ENCODE measurements around the gene TBX19.

DNA sequence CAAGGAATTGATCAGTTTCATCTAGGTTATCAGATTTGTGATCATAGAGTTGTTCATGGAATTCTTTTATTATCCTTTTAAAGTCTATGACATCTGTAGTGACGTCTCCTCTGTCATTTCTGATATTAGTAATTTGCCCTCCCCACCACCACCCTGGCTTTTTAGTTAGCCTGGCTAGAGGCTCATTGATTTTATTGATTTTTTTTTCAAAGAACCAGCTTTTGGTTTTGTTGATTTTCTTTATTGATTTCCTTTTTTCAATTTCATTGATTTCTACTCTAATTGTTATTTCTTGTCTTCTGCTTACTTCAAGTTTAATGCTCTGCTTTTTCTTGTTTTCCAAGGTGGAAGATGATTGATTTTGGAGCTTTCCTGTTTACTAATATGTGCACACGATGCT is 23.3 kb upstream of the TBX19 start:
- no peak for TF ChIP-seq POLR2A (IDR thresholded peaks at IDR 0.05)
- TF ChIP-seq, protein P1, sequence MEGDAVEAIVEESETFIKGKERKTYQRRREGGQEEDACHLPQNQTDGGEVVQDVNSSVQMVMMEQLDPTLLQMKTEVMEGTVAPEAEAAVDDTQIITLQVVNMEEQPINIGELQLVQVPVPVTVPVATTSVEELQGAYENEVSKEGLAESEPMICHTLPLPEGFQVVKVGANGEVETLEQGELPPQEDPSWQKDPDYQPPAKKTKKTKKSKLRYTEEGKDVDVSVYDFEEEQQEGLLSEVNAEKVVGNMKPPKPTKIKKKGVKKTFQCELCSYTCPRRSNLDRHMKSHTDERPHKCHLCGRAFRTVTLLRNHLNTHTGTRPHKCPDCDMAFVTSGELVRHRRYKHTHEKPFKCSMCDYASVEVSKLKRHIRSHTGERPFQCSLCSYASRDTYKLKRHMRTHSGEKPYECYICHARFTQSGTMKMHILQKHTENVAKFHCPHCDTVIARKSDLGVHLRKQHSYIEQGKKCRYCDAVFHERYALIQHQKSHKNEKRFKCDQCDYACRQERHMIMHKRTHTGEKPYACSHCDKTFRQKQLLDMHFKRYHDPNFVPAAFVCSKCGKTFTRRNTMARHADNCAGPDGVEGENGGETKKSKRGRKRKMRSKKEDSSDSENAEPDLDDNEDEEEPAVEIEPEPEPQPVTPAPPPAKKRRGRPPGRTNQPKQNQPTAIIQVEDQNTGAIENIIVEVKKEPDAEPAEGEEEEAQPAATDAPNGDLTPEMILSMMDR (IDR thresholded peaks at IDR 0.05): no peak
- TF ChIP-seq POLR2AphosphoS5 (IDR thresholded peaks at IDR 0.05; ENCODE audit: insufficient read depth in 1 of 2, low read depth in 1 of 2): no peak

Measured in vagina (tissue), 2 donors.